GM23338 (cell line): ENCODE results near the gene DAB1. TPM values are rescaled to one million over a fixed set of nuclear protein-coding genes. Genes with fewer than 3 reads are reported as not detected.

ENCODE experiments used
- ATAC-seq: fragments of 200-7000 bp; cut with Tn5 transposase; 3 replicates; pipeline ENCODE4 v1.9.1; 2020
- DNase-seq: peaks from one replicate; pipeline ENCODE4 v3.0.0-alpha.2; 2015; ENCODE audit warnings: low spot score
- H2AFZ ChIP-seq: fragments of 200-600 bp; sonication (generic); 2 replicates; pipeline ENCODE4 v1.8.0; 2016; ENCODE audit warnings: antibody characterized with exemption, mild to moderate bottlenecking, moderate library complexity
- H3F3A ChIP-seq: fragments of 200-600 bp; sonication (generic); replicated peaks from 2 replicates; pipeline ENCODE4 v1.8.0; 2017; ENCODE audit warnings: antibody characterized with exemption, mixed run types, low read depth
- H3K27ac ChIP-seq: fragments of 200-600 bp; sonication (generic); 2 replicates; pipeline ENCODE4 v1.6.1; 2016; ENCODE audit warnings: low read depth
- H3K27me3 ChIP-seq: fragments of 200-600 bp; sonication (generic); 2 replicates; pipeline ENCODE4 v1.8.0; 2016; ENCODE audit warnings: mild to moderate bottlenecking, mixed run types, moderate library complexity; ENCODE audit not compliant: insufficient read depth
- H3K36me3 ChIP-seq: fragments of 200-600 bp; sonication (generic); 2 replicates; pipeline ENCODE4 v1.8.0; 2016; ENCODE audit warnings: mild to moderate bottlenecking; ENCODE audit not compliant: insufficient read depth
- H3K4me1 ChIP-seq: fragments of 200-600 bp; sonication (generic); 2 replicates; pipeline ENCODE4 v1.8.0; 2016; ENCODE audit warnings: mild to moderate bottlenecking, moderate library complexity; ENCODE audit not compliant: insufficient read depth
- H3K4me2 ChIP-seq: fragments of 200-600 bp; sonication (generic); 2 replicates; pipeline ENCODE4 v1.7.1; 2017; ENCODE audit warnings: mixed run types
- H3K4me3 ChIP-seq: fragments of 200-600 bp; sonication (generic); 2 replicates; pipeline ENCODE4 v1.6.1; 2016; ENCODE audit warnings: mixed run types
- H3K79me2 ChIP-seq: fragments of 200-600 bp; sonication (generic); replicated peaks from 2 replicates; pipeline ENCODE4 v1.8.0; 2017; ENCODE audit warnings: mild to moderate bottlenecking; ENCODE audit not compliant: insufficient read depth
- H3K9me2 ChIP-seq: fragments of 200-600 bp; sonication (generic); 2 replicates; pipeline ENCODE4 v1.8.0; 2017; ENCODE audit not compliant: insufficient read depth
- H4K20me1 ChIP-seq: fragments of 200-600 bp; sonication (generic); replicated peaks from 2 replicates; pipeline ENCODE4 v1.8.0; 2017; ENCODE audit warnings: mild to moderate bottlenecking; ENCODE audit not compliant: insufficient read depth
- H3K27ac Mint-ChIP-seq: 2 replicates; pipeline ENCODE4 v1.8.0; 2020; ENCODE audit warnings: inconsistent platforms, mild to moderate bottlenecking, moderate library complexity, mixed read lengths
- H3K27me3 Mint-ChIP-seq: 3 replicates; pipeline ENCODE4 v1.8.0; 2022; ENCODE audit warnings: low read depth, mild to moderate bottlenecking, moderate library complexity, mixed read lengths, inconsistent platforms; ENCODE audit not compliant: insufficient read depth, poor library complexity
- H3K36me3 Mint-ChIP-seq: 3 replicates; pipeline ENCODE4 v1.8.0; 2021; ENCODE audit warnings: low read depth, mild to moderate bottlenecking, inconsistent platforms, moderate library complexity, mixed read lengths
- H3K4me1 Mint-ChIP-seq: 3 replicates; pipeline ENCODE4 v1.8.0; 2020; ENCODE audit warnings: mild to moderate bottlenecking, inconsistent platforms, mixed read lengths
- H3K4me3 Mint-ChIP-seq: 3 replicates; pipeline ENCODE4 v1.8.0; 2021; ENCODE audit warnings: moderate library complexity, mild to moderate bottlenecking, inconsistent platforms, mixed read lengths
- H3K9me3 Mint-ChIP-seq: 3 replicates; pipeline ENCODE4 v1.8.0; 2020; ENCODE audit warnings: moderate library complexity, mild to moderate bottlenecking, inconsistent platforms, mixed read lengths
- CTCF ChIP-seq, 2 experiments: fragments of 200-600 bp in 1 of 2; sonication (generic) in 1 of 2; conservative IDR thresholded peaks; 2 replicates each; pipeline versions ENCODE4 v1.5.1 to v1.6.1; 2016 to 2017; ENCODE audit warnings: antibody characterized with exemption in 2 of 2, low read depth in 2 of 2, mild to moderate bottlenecking in 2 of 2, moderate library complexity in 1 of 2
- ETS1 ChIP-seq: IDR thresholded peaks from 2 replicates; pipeline ENCODE4 v1.6.1; 2016; ENCODE audit warnings: antibody characterized with exemption
- EZH2 ChIP-seq: fragments of 200-600 bp; sonication (generic); IDR thresholded peaks from one replicate; pipeline ENCODE4 v1.8.0; 2017; ENCODE audit warnings: antibody characterized with exemption, mild to moderate bottlenecking, low read depth; ENCODE audit not compliant: unreplicated experiment
- NANOG ChIP-seq: IDR thresholded peaks from 2 replicates; pipeline ENCODE4 v1.6.1; 2016; ENCODE audit warnings: antibody characterized with exemption, borderline replicate concordance
- POLR2AphosphoS5 ChIP-seq: IDR thresholded peaks from 2 replicates; pipeline ENCODE4 v1.6.1; 2016; ENCODE audit warnings: antibody characterized with exemption, low read depth
- STAT1 ChIP-seq: IDR thresholded peaks from one replicate; pipeline ENCODE4 v1.6.1; 2016; ENCODE audit warnings: antibody characterized with exemption; ENCODE audit not compliant: unreplicated experiment
- ZNF114 ChIP-seq: fragments of 250-450 bp; sonication (Bioruptor Pico); IDR thresholded peaks from 2 replicates; pipeline ENCODE4 v1.5.0; 2020; ENCODE audit warnings: mild to moderate bottlenecking, moderate library complexity
- ZNF331 ChIP-seq: fragments of 250-450 bp; sonication (Bioruptor Pico); IDR thresholded peaks from 2 replicates; pipeline ENCODE4 v1.5.0; 2020; ENCODE audit warnings: low read depth, mild to moderate bottlenecking, moderate library complexity
- ZNF462 ChIP-seq: fragments of 250-450 bp; sonication (Bioruptor Pico); IDR thresholded peaks from 2 replicates; pipeline ENCODE4 v1.5.0; 2020; ENCODE audit warnings: mild to moderate bottlenecking, moderate library complexity
- polyA plus RNA-seq: library from polyadenylated mRNA; unstranded; fragments of >200 nt; fragmentation: Nextera tagmentation; extraction: Ambion mirVana; gene quantifications from 2 replicates; pipeline ENCODE4 v1.2.1, GENCODE V29; 2016
- total RNA-seq: library from RNA; depleted of rRNA; stranded (reverse); fragments of >200 nt; shearing (Covaris generic); gene quantifications from 2 replicates; pipeline ENCODE4 v1.2.3, GENCODE V29; 2014

The DAB1 gene
- total and polyA plus RNA-seq, 2 experiments from 2014 or later: 12.8 to 14.5 TPM

- TF ChIP-seq ZNF462 (no peak), EZH2 (no peak)
Observed at GRCh38 chr1:57124170-57124569, 299.7 kb downstream of the DAB1 start (continued).

GRCh38 chr1:57122031-57122430 lies 301.8 kb downstream of the DAB1 start:
- Histone ChIP-seq H3K27ac (no peak overlapping the region), H3K79me2 (no peaks in the 10 kb centered on the region), H3K4me2 (no peak overlapping the region), H3K36me3 (no peaks in the 10 kb centered on the region), H3K4me3 (no peak overlapping the region), H3K4me1 (no peaks in the 10 kb centered on the region), H3K9me2 (no peaks in the 10 kb centered on the region), H3F3A (no peaks in the 10 kb centered on the region), H3K27me3 (no peaks in the 10 kb centered on the region), H2AFZ (no peak overlapping the region), H4K20me1 (no peaks in the 10 kb centered on the region)
- ATAC-seq: no peak
- H3K4me1 Mint-ChIP-seq: peaks cover 4% of the 10 kb centered on the region; the same call in 2 of the 3 replicates
- DNase-seq: no peak
- no peak overlapping the region for H3K27ac Mint-ChIP-seq
- no peaks in the 10 kb centered on the region for H3K9me3 Mint-ChIP-seq
- no peaks in the 10 kb centered on the region for H3K36me3 Mint-ChIP-seq
- H3K27me3 Mint-ChIP-seq: no peaks in the 10 kb centered on the region
- TF ChIP-seq STAT1: no peak
- no peak for TF ChIP-seq NANOG
- no peak for TF ChIP-seq POLR2AphosphoS5
- TF ChIP-seq ZNF114 (CRISPR knock-in tag): no peak
- no peak for TF ChIP-seq ZNF331 (CRISPR knock-in tag)
- no peak for TF ChIP-seq CTCF (conservative IDR thresholded peaks at IDR 0.05; ENCODE audit: low read depth in 2 of 2)
- TF ChIP-seq EZH2: no peak
- no peak for TF ChIP-seq ETS1
- H3K4me3 Mint-ChIP-seq: no peak overlapping the region
